C4-2B (cell line): ENCODE results near the gene CTNNA1.

Experiments used
- CTCF ChIP-seq: fragments of 450-650 bp; conservative IDR thresholded peaks from 2 replicates; pipeline ENCODE4 v1.5.1; 2017; ENCODE audit warnings: mild to moderate bottlenecking
- ZFX ChIP-seq: fragments of 450-650 bp; IDR thresholded peaks from 2 replicates; pipeline ENCODE4 v1.6.1; 2017

- TF ChIP-seq CTCF (no peak), ZFX (no peak)
Observed at GRCh38 chr5:138946241-138946623, 193.0 kb downstream of the CTNNA1 start.
